Measurements from ENCODE around the gene VAV1. TPM values are rescaled to one million over a fixed set of nuclear protein-coding genes. Genes with fewer than 3 reads are reported as not detected.

VAV1 gene
- total and polyA plus RNA-seq, 2 of the 13 experiments (the other 11 are each of a cell fraction or from before 2014, with no cell fraction given) = not detected

DNA sequence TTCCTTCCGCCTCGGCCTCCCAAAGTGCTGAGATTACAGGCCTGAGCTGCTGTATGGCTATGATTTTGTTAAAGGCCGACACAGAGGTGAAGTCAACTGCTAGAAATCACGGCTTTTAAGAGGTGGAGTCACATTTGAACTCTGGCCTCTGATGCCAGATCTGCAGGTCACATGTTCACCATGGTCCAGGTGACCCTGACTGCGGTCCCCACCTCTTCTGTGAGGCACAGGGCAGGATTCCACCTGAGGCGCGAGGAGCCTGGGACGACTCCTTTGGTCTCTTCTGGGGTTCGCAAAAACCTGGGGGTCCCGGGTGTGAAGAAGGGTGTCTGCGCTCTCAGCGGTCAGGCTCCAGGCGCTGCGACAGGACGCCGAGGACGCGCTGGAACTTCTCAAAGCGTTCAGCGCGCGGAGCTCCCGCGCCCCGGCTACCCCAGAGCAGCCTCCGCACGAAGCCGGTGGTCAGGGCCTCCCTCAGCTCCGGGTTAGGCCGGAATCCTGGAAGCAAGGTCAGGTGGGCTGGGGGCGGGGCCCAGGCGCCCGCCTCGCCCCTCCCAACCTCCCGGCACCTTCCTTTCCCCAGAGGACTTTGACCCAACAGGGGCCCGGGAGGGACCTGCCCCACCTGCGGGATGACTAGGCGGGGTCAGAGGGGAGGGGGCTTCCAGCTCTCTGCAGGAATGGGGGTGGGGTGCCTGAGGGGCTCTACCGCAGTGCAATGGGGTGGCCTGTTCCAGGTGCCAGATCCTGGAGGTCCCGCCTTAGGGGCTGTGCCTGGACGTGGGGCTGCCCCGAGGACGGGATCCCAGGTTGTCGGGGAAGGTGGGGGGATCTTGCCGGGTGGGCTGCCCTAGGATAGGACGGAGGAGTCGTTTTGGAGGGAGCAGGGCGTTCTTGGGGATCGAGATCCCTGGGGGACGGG lies 20.0 kb upstream of the VAV1 start (continued):
- no peak for TF ChIP-seq EZH2 (conservative IDR thresholded peaks at IDR 0.05; ENCODE audit: low read depth, low read length)
- 0 out of 2 replicates have a peak, but pooled peaks have one; percentile 20 for TF ChIP-seq ATF1 (CRISPR knock-in tag; IDR thresholded peaks at IDR 0.05)
- no peak for TF ChIP-seq ZSCAN21 (CRISPR knock-in tag; IDR thresholded peaks at IDR 0.05; ENCODE audit: borderline replicate concordance)
- TF ChIP-seq ASH2L (IDR thresholded peaks at IDR 0.05; ENCODE audit: insufficient read length, low read depth, low read length) = peak; percentile 77
- TF ChIP-seq, protein P1, sequence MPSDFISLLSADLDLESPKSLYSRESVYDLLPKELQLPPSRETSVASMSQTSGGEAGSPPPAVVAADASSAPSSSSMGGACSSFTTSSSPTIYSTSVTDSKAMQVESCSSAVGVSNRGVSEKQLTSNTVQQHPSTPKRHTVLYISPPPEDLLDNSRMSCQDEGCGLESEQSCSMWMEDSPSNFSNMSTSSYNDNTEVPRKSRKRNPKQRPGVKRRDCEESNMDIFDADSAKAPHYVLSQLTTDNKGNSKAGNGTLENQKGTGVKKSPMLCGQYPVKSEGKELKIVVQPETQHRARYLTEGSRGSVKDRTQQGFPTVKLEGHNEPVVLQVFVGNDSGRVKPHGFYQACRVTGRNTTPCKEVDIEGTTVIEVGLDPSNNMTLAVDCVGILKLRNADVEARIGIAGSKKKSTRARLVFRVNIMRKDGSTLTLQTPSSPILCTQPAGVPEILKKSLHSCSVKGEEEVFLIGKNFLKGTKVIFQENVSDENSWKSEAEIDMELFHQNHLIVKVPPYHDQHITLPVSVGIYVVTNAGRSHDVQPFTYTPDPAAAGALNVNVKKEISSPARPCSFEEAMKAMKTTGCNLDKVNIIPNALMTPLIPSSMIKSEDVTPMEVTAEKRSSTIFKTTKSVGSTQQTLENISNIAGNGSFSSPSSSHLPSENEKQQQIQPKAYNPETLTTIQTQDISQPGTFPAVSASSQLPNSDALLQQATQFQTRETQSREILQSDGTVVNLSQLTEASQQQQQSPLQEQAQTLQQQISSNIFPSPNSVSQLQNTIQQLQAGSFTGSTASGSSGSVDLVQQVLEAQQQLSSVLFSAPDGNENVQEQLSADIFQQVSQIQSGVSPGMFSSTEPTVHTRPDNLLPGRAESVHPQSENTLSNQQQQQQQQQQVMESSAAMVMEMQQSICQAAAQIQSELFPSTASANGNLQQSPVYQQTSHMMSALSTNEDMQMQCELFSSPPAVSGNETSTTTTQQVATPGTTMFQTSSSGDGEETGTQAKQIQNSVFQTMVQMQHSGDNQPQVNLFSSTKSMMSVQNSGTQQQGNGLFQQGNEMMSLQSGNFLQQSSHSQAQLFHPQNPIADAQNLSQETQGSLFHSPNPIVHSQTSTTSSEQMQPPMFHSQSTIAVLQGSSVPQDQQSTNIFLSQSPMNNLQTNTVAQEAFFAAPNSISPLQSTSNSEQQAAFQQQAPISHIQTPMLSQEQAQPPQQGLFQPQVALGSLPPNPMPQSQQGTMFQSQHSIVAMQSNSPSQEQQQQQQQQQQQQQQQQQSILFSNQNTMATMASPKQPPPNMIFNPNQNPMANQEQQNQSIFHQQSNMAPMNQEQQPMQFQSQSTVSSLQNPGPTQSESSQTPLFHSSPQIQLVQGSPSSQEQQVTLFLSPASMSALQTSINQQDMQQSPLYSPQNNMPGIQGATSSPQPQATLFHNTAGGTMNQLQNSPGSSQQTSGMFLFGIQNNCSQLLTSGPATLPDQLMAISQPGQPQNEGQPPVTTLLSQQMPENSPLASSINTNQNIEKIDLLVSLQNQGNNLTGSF (CRISPR knock-in tag; IDR thresholded peaks at IDR 0.05) = peak; percentile 54; the same call in 1 of the 2 replicates
- no peak for TF ChIP-seq STAT5B (CRISPR knock-in tag; IDR thresholded peaks at IDR 0.05)
- TF ChIP-seq, protein P2, sequence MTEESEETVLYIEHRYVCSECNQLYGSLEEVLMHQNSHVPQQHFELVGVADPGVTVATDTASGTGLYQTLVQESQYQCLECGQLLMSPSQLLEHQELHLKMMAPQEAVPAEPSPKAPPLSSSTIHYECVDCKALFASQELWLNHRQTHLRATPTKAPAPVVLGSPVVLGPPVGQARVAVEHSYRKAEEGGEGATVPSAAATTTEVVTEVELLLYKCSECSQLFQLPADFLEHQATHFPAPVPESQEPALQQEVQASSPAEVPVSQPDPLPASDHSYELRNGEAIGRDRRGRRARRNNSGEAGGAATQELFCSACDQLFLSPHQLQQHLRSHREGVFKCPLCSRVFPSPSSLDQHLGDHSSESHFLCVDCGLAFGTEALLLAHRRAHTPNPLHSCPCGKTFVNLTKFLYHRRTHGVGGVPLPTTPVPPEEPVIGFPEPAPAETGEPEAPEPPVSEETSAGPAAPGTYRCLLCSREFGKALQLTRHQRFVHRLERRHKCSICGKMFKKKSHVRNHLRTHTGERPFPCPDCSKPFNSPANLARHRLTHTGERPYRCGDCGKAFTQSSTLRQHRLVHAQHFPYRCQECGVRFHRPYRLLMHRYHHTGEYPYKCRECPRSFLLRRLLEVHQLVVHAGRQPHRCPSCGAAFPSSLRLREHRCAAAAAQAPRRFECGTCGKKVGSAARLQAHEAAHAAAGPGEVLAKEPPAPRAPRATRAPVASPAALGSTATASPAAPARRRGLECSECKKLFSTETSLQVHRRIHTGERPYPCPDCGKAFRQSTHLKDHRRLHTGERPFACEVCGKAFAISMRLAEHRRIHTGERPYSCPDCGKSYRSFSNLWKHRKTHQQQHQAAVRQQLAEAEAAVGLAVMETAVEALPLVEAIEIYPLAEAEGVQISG (CRISPR knock-in tag; IDR thresholded peaks at IDR 0.05) = peak; percentile 52
- TF ChIP-seq SALL2 (CRISPR knock-in tag; IDR thresholded peaks at IDR 0.05) = peak; percentile 63; the same call in 1 of the 2 replicates
- TF ChIP-seq ZFAT (CRISPR knock-in tag; conservative IDR thresholded peaks at IDR 0.05) = no peak
- TF ChIP-seq PAWR (CRISPR knock-in tag; IDR thresholded peaks at IDR 0.05; ENCODE audit: borderline replicate concordance) = no peak
- TF ChIP-seq FOXJ3 (CRISPR knock-in tag; IDR thresholded peaks at IDR 0.05; ENCODE audit: borderline replicate concordance) = peak; percentile 55; the same call in 1 of the 2 replicates
- peak; percentile 56; the same call in 1 of the 2 replicates for TF ChIP-seq XBP1 (CRISPR knock-in tag; IDR thresholded peaks at IDR 0.05)
- TF ChIP-seq U2AF1 (optimal IDR thresholded peaks at IDR 0.05; ENCODE audit: low read depth, low read length) = peak; percentile 56
- TF ChIP-seq HMGA1 (CRISPR knock-in tag; conservative IDR thresholded peaks at IDR 0.05) = no peak
- TF ChIP-seq KLF13 (CRISPR knock-in tag; IDR thresholded peaks at IDR 0.05) = no peak
- TF ChIP-seq TBX3 (IDR thresholded peaks at IDR 0.05; ENCODE audit: borderline replicate concordance) = no peak
- TF ChIP-seq, protein P3, sequence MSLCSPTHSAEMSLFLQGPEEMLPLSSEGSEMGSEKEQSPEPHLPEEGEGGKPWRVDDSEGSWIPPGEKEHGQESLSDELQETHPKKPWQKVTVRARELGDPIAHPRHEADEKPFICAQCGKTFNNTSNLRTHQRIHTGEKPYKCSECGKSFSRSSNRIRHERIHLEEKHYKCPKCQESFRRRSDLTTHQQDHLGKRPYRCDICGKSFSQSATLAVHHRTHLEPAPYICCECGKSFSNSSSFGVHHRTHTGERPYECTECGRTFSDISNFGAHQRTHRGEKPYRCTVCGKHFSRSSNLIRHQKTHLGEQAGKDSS (CRISPR knock-in tag; IDR thresholded peaks at IDR 0.05; ENCODE audit: borderline replicate concordance, low read depth) = 0 out of 2 replicates have a peak, but pooled peaks have one; percentile 65
- TF ChIP-seq, protein P4, sequence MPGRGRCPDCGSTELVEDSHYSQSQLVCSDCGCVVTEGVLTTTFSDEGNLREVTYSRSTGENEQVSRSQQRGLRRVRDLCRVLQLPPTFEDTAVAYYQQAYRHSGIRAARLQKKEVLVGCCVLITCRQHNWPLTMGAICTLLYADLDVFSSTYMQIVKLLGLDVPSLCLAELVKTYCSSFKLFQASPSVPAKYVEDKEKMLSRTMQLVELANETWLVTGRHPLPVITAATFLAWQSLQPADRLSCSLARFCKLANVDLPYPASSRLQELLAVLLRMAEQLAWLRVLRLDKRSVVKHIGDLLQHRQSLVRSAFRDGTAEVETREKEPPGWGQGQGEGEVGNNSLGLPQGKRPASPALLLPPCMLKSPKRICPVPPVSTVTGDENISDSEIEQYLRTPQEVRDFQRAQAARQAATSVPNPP (CRISPR knock-in tag; IDR thresholded peaks at IDR 0.05) = peak; percentile 83; the same call in 1 of the 2 replicates
